Hindlimb muscle (tissue), 1 donor: ENCODE measurements around the gene RDX. TPM values are rescaled to one million over a fixed set of nuclear protein-coding genes. Genes with fewer than 3 reads are reported as not detected.
A peak's percentile ranks its signal among the peaks of the same experiment; 100 is the strongest.
"Not testable (repeated sequence)": the region's sequence is repeated elsewhere in the genome, so short reads cannot be mapped to it uniquely, and the experiment has no call there.

ENCODE experiments used
- DNase-seq: peaks from one replicate; pipeline ENCODE4 v3.0.0-alpha.2; 2013
- polyA plus RNA-seq: library from polyadenylated mRNA; unstranded; fragments of 120-200 nt; gene quantifications from one replicate; pipeline ENCODE4 v1.2.1, GENCODE V29; 2013; ENCODE audit not compliant: insufficient read length

The RDX gene
- polyA plus RNA-seq, 1 donor = 67.0 TPM

GRCh38 chr11:110269996-110270395 lies 26.4 kb downstream of the RDX start:
- no peak for DNase-seq

GRCh38 chr11:110268441-110268840 lies 28.0 kb downstream of the RDX start:
- DNase-seq = no peak

GRCh38 chr11:110262072-110262403 lies 34.4 kb downstream of the RDX start:
- no peak for DNase-seq

- no peak for DNase-seq
These were observed 35.0 kb downstream of the RDX start for GRCh38 chr11:110261195-110262071.

GRCh38 chr11:110253525-110253924 lies 42.9 kb downstream of the RDX start:
- no peak for DNase-seq

- peak; percentile 26 for DNase-seq
These were observed 44.6 kb downstream of the RDX start for GRCh38 chr11:110251836-110252235.

- DNase-seq = no peak
These were observed 46.2 kb downstream of the RDX start for GRCh38 chr11:110250168-110250567.

GRCh38 chr11:110249766-110250165 lies 46.6 kb downstream of the RDX start:
- DNase-seq = no peak

GRCh38 chr11:110249066-110249465 lies 47.3 kb downstream of the RDX start:
- no peak for DNase-seq

GRCh38 chr11:110243791-110244190 lies 52.6 kb downstream of the RDX start:
- DNase-seq = no peak

GRCh38 chr11:110242746-110243145 lies 53.7 kb downstream of the RDX start:
- no peak for DNase-seq

GRCh38 chr11:110242188-110242587 lies 54.2 kb downstream of the RDX start:
- DNase-seq = no peak

GRCh38 chr11:110235966-110236365 lies 60.4 kb downstream of the RDX start:
- DNase-seq = no peak

GRCh38 chr11:110230377-110230776 lies 66.0 kb downstream of the RDX start:
- no peak for DNase-seq

GRCh38 chr11:110219006-110219785 lies 77.2 kb downstream of the RDX start:
- DNase-seq = no peak

- no peak for DNase-seq
These were observed 78.5 kb downstream of the RDX start for GRCh38 chr11:110217936-110218335.

- no peak for DNase-seq
These were observed 79.1 kb downstream of the RDX start for GRCh38 chr11:110217223-110217877.

GRCh38 chr11:110209313-110209694 lies 87.1 kb downstream of the RDX start:
- not testable (repeated sequence) for DNase-seq

- DNase-seq = not testable (repeated sequence)
These were observed 87.6 kb downstream of the RDX start for GRCh38 chr11:110208678-110209312.

GRCh38 chr11:110207123-110207522 lies 89.3 kb downstream of the RDX start:
- peak; percentile 4 for DNase-seq

- DNase-seq = no peak
These were observed 95.6 kb downstream of the RDX start for GRCh38 chr11:110200836-110201235.

GRCh38 chr11:110200241-110200640 lies 96.2 kb downstream of the RDX start:
- no peak for DNase-seq
